ENCODE data around the gene PLEKHA4. TPM values are rescaled to one million over a fixed set of nuclear protein-coding genes. Genes with fewer than 3 reads are reported as not detected.
A peak's percentile ranks its signal among the peaks of the same experiment; 100 is the strongest.

Gene PLEKHA4
- total RNA-seq, 1 experiment from 2014 or later, result 14.8 TPM

DNA sequence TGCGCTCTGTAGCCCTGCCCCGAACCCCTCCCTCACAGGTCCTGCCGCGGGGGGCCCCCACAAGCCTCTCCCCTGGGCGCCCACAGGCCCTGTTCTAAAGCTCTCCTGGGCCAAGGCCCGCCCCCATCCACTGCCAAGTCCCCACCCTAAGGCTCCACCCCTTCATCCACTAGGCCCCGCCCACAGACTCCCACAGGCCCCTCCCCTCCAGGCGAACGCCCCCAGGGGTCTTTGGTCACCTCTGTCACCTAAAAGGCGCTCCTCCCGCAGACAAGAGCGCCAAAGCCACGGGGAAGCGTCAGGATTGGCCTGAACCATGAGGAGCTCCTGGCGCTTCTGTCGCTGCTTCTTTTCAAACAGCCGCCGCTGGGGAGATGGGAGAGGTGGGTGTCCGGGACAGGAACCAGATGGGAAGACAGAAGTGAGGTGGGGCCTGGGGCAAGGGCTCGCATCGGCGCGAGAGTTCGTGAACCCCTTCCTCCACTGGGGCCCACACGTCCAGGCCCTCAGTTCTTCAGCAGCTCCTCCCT lies 27.8 kb upstream of the PLEKHA4 start:
- Mint-ChIP-seq H3K36me3 (no peaks in the 10 kb centered on the region), H3K4me1 (peaks cover 15% of the 10 kb centered on the region), H3K27me3 (ENCODE audit: low read depth) (peaks cover 27% of the 10 kb centered on the region), H3K9me3 (no peaks in the 10 kb centered on the region), H3K27ac (no peak overlapping the region), H3K4me3 (peak overlapping the region; percentile 71)
- POLR2A ChIA-PET, result interaction anchor here (0.6 to 2.4 kb wide), 4 partner anchors 23 to 254 kb away, joined by 4 to 12 read pairs (median 4); partner anchors contain the start of gene PPP1R15A
- DNase-seq (ENCODE audit: low spot score) (peak; percentile 90), ATAC-seq (peak; percentile 80)
- TF ChIP-seq SP1 (CRISPR knock-in tag; conservative IDR thresholded peaks at IDR 0.05), result peak; percentile 68
- TF ChIP-seq, protein P1, sequence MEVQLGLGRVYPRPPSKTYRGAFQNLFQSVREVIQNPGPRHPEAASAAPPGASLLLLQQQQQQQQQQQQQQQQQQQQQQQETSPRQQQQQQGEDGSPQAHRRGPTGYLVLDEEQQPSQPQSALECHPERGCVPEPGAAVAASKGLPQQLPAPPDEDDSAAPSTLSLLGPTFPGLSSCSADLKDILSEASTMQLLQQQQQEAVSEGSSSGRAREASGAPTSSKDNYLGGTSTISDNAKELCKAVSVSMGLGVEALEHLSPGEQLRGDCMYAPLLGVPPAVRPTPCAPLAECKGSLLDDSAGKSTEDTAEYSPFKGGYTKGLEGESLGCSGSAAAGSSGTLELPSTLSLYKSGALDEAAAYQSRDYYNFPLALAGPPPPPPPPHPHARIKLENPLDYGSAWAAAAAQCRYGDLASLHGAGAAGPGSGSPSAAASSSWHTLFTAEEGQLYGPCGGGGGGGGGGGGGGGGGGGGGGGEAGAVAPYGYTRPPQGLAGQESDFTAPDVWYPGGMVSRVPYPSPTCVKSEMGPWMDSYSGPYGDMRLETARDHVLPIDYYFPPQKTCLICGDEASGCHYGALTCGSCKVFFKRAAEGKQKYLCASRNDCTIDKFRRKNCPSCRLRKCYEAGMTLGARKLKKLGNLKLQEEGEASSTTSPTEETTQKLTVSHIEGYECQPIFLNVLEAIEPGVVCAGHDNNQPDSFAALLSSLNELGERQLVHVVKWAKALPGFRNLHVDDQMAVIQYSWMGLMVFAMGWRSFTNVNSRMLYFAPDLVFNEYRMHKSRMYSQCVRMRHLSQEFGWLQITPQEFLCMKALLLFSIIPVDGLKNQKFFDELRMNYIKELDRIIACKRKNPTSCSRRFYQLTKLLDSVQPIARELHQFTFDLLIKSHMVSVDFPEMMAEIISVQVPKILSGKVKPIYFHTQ (CRISPR knock-in tag; IDR thresholded peaks at IDR 0.05), result no peak
- peak; percentile 50; the same call in 1 of the 2 replicates for TF ChIP-seq ZNF423 (CRISPR knock-in tag; IDR thresholded peaks at IDR 0.05)
- CTCF ChIA-PET, result interaction anchor here (0.6 to 3.8 kb wide), 12 partner anchors 15 to 302 kb away, joined by 3 to 19 read pairs (median 6); partner anchors contain the start of genes CA11, GYS1, HSD17B14 and RUVBL2

DNA sequence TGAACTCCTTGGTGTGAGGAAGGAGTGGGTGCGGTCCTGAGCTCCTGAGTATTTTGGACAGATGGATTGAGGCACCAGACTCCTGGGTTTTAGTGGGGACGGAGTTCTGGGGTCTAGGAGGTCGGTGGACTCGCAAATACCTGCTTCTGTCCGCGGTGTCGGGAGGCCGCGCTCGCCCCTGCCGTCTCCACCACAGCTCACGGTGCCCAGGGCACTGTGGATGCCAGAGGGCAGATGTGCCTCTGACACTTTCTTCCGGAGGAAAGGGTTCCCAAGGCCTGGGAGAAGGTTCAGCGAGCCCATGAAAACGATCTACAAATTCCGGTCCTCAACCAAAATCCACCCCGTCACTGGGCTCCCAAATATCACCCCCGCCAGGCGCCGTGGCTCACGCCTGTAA lies 26.8 kb upstream of the PLEKHA4 start:
- peaks cover 12% of the 10 kb centered on the region for H3K4me1 Mint-ChIP-seq
- no peaks in the 10 kb centered on the region for H3K9me3 Mint-ChIP-seq
- ATAC-seq (no peak), DNase-seq (ENCODE audit: low spot score) (no peak)
- peak overlapping the region; percentile 71 for H3K4me3 Mint-ChIP-seq
- H3K36me3 Mint-ChIP-seq, result no peaks in the 10 kb centered on the region
- ChIA-PET CTCF (interaction anchor here (1.4 to 3.8 kb wide), 7 partner anchors 53 to 107 kb away, joined by 3 to 19 read pairs (median 8); partner anchors contain the start of genes GYS1 and RUVBL2), POLR2A (interaction anchor here (0.6 to 2.4 kb wide), 4 partner anchors 22 to 255 kb away, joined by 4 to 12 read pairs (median 4); partner anchors contain the start of gene PPP1R15A)
- no peak overlapping the region for H3K27ac Mint-ChIP-seq
- TF ChIP-seq ATF2 (CRISPR knock-in tag; IDR thresholded peaks at IDR 0.05; ENCODE audit: borderline replicate concordance, low read depth), result no peak
- TF ChIP-seq GRHL2 (CRISPR knock-in tag; IDR thresholded peaks at IDR 0.05; ENCODE audit: insufficient replicate concordance, severe bottlenecking), result no peak
- TF ChIP-seq CREB1 (CRISPR knock-in tag; IDR thresholded peaks at IDR 0.05), result no peak
- TF ChIP-seq FOXP4 (CRISPR knock-in tag; IDR thresholded peaks at IDR 0.05), result no peak
- TF ChIP-seq, protein P2, sequence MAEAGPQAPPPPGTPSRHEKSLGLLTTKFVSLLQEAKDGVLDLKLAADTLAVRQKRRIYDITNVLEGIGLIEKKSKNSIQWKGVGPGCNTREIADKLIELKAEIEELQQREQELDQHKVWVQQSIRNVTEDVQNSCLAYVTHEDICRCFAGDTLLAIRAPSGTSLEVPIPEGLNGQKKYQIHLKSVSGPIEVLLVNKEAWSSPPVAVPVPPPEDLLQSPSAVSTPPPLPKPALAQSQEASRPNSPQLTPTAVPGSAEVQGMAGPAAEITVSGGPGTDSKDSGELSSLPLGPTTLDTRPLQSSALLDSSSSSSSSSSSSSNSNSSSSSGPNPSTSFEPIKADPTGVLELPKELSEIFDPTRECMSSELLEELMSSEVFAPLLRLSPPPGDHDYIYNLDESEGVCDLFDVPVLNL (CRISPR knock-in tag; IDR thresholded peaks at IDR 0.05; ENCODE audit: borderline replicate concordance, low read depth), result no peak
- TF ChIP-seq, protein P3, sequence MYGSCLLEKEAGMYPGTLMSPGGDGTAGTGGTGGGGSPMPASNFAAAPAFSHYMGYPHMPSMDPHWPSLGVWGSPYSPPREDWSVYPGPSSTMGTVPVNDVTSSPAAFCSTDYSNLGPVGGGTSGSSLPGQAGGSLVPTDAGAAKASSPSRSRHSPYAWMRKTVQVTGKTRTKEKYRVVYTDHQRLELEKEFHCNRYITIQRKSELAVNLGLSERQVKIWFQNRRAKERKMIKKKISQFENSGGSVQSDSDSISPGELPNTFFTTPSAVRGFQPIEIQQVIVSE (CRISPR knock-in tag; IDR thresholded peaks at IDR 0.05; ENCODE audit: borderline replicate concordance), result no peak
- no peak for TF ChIP-seq ZNF423 (CRISPR knock-in tag; IDR thresholded peaks at IDR 0.05)
- TF ChIP-seq ZNF425 (CRISPR knock-in tag; conservative IDR thresholded peaks at IDR 0.05), result no peak
- TF ChIP-seq TEAD4 (CRISPR knock-in tag; IDR thresholded peaks at IDR 0.05), result no peak
- TF ChIP-seq MAX (CRISPR knock-in tag; IDR thresholded peaks at IDR 0.05), result no peak
- no peak for TF ChIP-seq ERG (CRISPR knock-in tag; IDR thresholded peaks at IDR 0.05)
- no peak for TF ChIP-seq FOXK1 (CRISPR knock-in tag; IDR thresholded peaks at IDR 0.05)
- TF ChIP-seq ATF1 (CRISPR knock-in tag; IDR thresholded peaks at IDR 0.05), result no peak
- TF ChIP-seq SMAD4 (CRISPR knock-in tag; IDR thresholded peaks at IDR 0.05), result no peak
- peaks cover 27% of the 10 kb centered on the region for H3K27me3 Mint-ChIP-seq (ENCODE audit: low read depth)

All from WTC11 (cell line).